Transverse colon (tissue), 3 donors: ENCODE measurements around the gene KLK1.

Experiments
- EP300 ChIP-seq: sonication (generic); formaldehyde crosslinking; IDR thresholded peaks from one replicate; pipeline ENCODE4 v1.6.1; 2017; ENCODE audit warnings: antibody characterized with exemption, low read depth
- POLR2A ChIP-seq: fragments of 450-650 bp; IDR thresholded peaks from one replicate; pipeline ENCODE4 v1.6.1; 2016; ENCODE audit warnings: antibody characterized with exemption, mild to moderate bottlenecking, moderate library complexity
- TF ChIP-seq, protein P1 (sequence below), 5 experiments: fragments of 200-600 bp in 3 of 5; fragments of 450-650 bp in 2 of 5; sonication (generic) in 3 of 5; IDR thresholded peaks; 1 replicate in 2 of 5; 2 replicates in 3 of 5; pipeline ENCODE4 v1.5.1; 2016 to 2017; ENCODE audit warnings: antibody characterized with exemption in 5 of 5, inconsistent platforms in 3 of 5, mild to moderate bottlenecking in 2 of 5, moderate library complexity in 1 of 5

DNA sequence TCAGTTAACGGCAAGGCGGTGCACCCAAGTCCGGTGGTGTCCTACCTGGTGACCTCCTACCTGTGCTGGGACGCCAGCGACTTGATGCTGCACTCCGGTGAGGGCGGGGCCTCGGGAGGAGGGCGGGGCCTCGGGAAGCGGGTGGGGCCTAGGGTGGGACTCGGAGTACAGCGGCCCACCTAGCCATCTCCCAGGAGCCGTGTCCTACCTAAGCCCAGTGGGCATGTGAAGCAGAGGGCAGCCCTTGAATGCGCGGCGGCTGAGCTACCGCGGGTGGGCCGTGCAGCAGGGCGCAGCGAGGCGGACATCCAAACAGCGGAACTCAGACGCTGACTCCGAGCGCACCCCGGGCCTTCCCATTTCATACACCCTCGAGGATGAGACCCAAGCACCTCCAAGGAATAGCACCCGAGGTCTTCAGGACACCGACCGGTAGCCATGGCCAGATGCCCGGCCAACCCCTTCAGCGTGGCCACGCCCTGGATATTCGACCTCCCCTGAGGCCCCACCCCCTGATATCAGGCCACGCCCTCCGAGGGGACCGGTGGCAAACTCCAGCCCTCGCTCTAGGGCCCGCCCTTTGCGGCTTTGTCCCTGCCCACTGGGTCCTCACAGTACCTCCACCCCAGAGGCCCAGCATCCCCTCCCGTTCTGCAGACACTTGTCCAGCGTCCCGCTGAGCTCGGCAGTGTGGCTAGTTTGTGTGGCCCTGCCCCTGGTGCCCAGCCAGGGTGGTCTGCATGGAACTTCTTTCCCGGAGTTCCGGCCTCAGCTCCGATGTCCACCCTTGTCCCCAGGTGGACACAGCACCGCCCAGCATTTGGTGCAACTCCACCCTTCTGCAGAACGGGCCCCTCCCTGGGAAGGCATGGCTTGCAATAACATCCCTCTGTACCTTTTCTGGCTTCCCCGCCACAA, 5.4 kb downstream of the KLK1 start:
- TF ChIP-seq, protein P1, sequence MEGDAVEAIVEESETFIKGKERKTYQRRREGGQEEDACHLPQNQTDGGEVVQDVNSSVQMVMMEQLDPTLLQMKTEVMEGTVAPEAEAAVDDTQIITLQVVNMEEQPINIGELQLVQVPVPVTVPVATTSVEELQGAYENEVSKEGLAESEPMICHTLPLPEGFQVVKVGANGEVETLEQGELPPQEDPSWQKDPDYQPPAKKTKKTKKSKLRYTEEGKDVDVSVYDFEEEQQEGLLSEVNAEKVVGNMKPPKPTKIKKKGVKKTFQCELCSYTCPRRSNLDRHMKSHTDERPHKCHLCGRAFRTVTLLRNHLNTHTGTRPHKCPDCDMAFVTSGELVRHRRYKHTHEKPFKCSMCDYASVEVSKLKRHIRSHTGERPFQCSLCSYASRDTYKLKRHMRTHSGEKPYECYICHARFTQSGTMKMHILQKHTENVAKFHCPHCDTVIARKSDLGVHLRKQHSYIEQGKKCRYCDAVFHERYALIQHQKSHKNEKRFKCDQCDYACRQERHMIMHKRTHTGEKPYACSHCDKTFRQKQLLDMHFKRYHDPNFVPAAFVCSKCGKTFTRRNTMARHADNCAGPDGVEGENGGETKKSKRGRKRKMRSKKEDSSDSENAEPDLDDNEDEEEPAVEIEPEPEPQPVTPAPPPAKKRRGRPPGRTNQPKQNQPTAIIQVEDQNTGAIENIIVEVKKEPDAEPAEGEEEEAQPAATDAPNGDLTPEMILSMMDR (IDR thresholded peaks at IDR 0.05), result no peak
- TF ChIP-seq EP300 (no peak), POLR2A (peak; percentile 44)
